Cardiac muscle cell (in vitro differentiated cells and primary cell): ENCODE results near the gene SYNC. TPM values are rescaled to one million over a fixed set of nuclear protein-coding genes. Genes with fewer than 3 reads are reported as not detected.
A peak's percentile ranks its signal among the peaks of the same experiment; 100 is the strongest.

ENCODE experiments used
- DNase-seq, 2 donors: peaks; one replicate each; pipeline versions ENCODE4 v3.0.0 to v3.0.0-alpha.2; 2010 to 2017; ENCODE audit warnings: low read depth in 1 of 2, low spot score in 1 of 2
- H3K27ac ChIP-seq: fragments of 200-600 bp; sonication (generic); 2 replicates; pipeline ENCODE4 v1.5.1; 2016
- H3K27me3 ChIP-seq: fragments of 200-600 bp; sonication (generic); 2 replicates; pipeline ENCODE4 v1.6.0; 2016; ENCODE audit warnings: control low read depth
- H3K36me3 ChIP-seq: fragments of 200-600 bp; sonication (generic); 2 replicates; pipeline ENCODE4 v1.5.1; 2016; ENCODE audit warnings: control low read depth
- H3K4me1 ChIP-seq: fragments of 200-600 bp; sonication (generic); 2 replicates; pipeline ENCODE4 v1.8.1; 2017; ENCODE audit warnings: low read depth, mild to moderate bottlenecking, mixed run types
- H3K4me3 ChIP-seq: fragments of 200-600 bp; sonication (generic); 2 replicates; pipeline ENCODE4 v1.5.1; 2016; ENCODE audit warnings: mild to moderate bottlenecking
- H3K9me3 ChIP-seq: fragments of 200-600 bp; sonication (generic); 2 replicates; pipeline ENCODE4 v1.5.1; 2017; ENCODE audit warnings: low read depth, mild to moderate bottlenecking, control low read depth
- CTCF ChIP-seq: IDR thresholded peaks from 2 replicates; pipeline ENCODE4 v1.5.1; 2012; ENCODE audit warnings: low read depth, mild to moderate bottlenecking, low read length
- polyA plus RNA-seq: library from polyadenylated mRNA; unstranded; fragments of >200 nt; fragmentation: Nextera tagmentation; extraction: Ambion mirVana; gene quantifications from 2 replicates; pipeline ENCODE4 v1.2.1, GENCODE V29; 2016
- total RNA-seq: library from RNA; depleted of rRNA; stranded (reverse); fragments of >200 nt; gene quantifications from 2 replicates; pipeline ENCODE4 v1.2.3, GENCODE V29; 2016

Gene SYNC
- total RNA-seq (2.5 and 4.5 TPM in 2 replicates), polyA plus RNA-seq (1.2 and 1.6 TPM in 2 replicates)

DNA sequence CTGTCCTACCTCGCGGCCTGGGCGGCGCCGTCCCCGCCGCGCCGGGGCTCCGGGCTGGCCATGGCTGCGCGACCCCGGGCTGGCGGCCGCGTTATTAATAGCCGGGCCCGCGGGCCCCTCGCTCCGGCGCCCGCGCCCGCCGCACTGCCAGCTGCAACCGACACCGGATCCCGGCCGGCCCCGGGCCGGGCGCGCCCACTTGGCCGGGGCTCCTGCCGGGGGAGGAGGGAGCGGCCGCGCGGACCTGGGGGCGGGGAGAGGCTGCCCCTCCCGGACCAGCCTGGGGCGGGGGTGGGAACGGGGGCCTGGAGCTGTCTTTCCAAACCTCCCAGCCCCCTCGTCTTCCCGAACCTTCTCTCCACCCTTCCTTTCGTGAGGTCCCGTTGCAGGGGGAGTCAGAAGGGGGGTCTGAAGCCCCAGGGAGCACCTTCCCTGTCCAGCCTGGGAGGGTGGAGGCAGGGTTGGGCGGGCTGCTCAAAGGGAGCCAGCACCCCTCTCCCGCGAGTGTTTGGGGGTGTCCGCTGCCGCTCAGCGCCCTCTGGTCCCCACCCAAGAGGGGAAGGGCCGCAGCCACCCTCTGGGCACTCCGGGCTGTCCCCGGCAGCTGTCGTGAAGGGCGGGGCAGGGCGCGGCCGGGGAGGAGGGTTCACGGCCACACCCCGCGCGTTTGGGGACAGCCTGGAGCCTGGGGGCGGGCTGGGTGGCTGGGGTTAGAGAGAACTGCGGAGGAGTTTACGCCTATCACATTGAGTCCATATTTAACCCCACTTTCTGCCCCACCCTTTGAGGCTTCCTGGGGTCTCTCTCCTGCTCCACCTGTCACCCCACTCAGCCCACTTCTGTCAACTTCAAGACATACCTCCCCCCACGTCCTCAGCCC lies at the start of gene SYNC:
SYNC (minus strand) TSS at position 172 of the 880 bp plus-strand sequence; CDS start at position 62, 110 bp downstream.
- DNase-seq: peak; percentile 60 to 72
- peaks cover 7% of the 10 kb centered on the region for H3K27me3 ChIP-seq

DNA sequence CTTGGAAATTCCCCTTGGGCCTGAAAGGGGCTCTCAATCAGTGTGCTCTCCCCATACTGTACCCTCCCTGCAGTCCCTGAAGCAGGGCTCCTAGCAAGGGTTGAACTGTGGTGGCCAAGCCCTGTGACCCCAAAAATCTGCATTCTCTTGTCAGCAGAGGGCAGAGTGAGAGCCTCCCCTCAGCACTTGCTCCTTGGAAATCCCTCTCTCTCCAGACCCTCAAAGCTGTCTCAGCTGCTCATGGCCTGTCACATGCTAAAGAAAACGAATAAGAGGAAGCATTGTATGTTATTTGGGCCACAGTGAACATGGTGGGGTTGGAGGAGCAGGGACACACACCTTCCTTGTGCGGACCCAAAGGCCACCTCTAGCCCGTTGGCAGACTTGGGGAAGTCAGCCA lies 47.2 kb upstream of the SYNC start:
- Histone ChIP-seq H3K36me3 (no peaks in the 10 kb centered on the region), H3K4me1 (no peaks in the 10 kb centered on the region), H3K27ac (no peak overlapping the region), H3K27me3 (peaks cover 33% of the 10 kb centered on the region), H3K4me3 (no peak overlapping the region), H3K9me3 (no peaks in the 10 kb centered on the region)
- TF ChIP-seq CTCF: no peak
- no peak for DNase-seq

More for the DNA sequence above, at the start of gene SYNC:
- Histone ChIP-seq H3K27ac (peak within 1 kb of the TSS; percentile 8), H3K4me3 (peak within 1 kb of the TSS; percentile 48), H3K4me1 (peaks cover 10% of the 10 kb centered on the region), H3K9me3 (no peaks in the 10 kb centered on the region), H3K36me3 (no peaks in the 10 kb centered on the region)
- no peak for TF ChIP-seq CTCF

DNA sequence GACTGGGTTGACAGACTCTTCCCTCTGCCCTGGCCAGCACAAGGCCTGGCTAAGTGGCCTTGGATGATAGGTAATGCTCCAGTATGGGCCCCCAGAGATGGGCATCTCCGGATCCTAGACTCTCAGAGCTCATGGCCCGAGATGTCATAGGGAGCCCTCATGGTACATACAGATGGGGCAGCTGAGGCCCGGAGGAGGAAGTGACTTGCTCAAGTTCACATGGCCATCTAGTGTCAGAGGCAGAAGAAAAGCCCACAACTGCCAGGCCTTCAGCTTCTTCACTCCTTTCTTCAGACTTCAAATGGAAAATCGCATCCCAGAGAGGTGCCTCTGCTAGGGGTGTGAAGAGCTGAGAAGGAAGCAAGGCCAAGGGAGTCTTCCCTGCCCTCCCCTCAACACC lies 46.8 kb upstream of the SYNC start:
- Histone ChIP-seq H3K27me3 (peaks cover 33% of the 10 kb centered on the region), H3K36me3 (no peaks in the 10 kb centered on the region), H3K9me3 (no peaks in the 10 kb centered on the region), H3K27ac (no peak overlapping the region), H3K4me3 (no peak overlapping the region), H3K4me1 (no peaks in the 10 kb centered on the region)
- DNase-seq: no peak
- no peak for TF ChIP-seq CTCF

DNA sequence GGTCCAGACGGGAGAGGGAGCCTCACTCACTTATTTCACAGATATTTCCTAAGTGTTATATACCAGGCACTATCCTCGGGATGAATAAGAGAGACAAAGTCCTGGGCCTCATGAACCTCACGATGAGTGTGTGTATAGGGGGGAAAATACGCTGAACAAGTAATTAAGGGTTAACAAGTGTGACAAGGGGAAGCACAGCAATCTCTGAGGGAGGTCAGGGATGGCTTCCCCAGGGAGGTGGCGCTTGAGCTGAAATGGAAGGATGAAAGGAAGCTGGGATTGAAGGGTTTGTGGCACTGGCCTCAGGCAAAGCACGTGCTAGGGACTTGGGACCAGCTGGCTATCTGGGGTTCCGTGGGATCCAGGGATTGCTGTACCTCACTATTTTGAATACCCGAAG lies 46.4 kb upstream of the SYNC start:
- Histone ChIP-seq H3K4me1 (no peaks in the 10 kb centered on the region), H3K9me3 (no peaks in the 10 kb centered on the region), H3K36me3 (no peaks in the 10 kb centered on the region), H3K27ac (no peak overlapping the region), H3K4me3 (no peak overlapping the region), H3K27me3 (peaks cover 33% of the 10 kb centered on the region)
- no peak for DNase-seq
- no peak for TF ChIP-seq CTCF

GRCh38 chr1:32748348-32748747 lies 45.8 kb upstream of the SYNC start:
- no peak overlapping the region for H3K4me3 ChIP-seq
- H3K27me3 ChIP-seq: peaks cover 33% of the 10 kb centered on the region
- no peaks in the 10 kb centered on the region for H3K9me3 ChIP-seq
- no peak overlapping the region for H3K27ac ChIP-seq
- DNase-seq: no peak
- TF ChIP-seq CTCF: no peak
- H3K4me1 ChIP-seq: no peaks in the 10 kb centered on the region
- no peaks in the 10 kb centered on the region for H3K36me3 ChIP-seq
